Stimulated activated CD8-positive, alpha-beta memory T cell treated with anti-CD3 and anti-CD28 coated beads, Interleukin-2, amount 100 ng/mL, for 1 hour (primary cell): ENCODE results near the gene LIPK.
"Not testable (repeated sequence)": the region's sequence is repeated elsewhere in the genome, so short reads cannot be mapped to it uniquely, and the experiment has no call there.

Source experiments
- DNase-seq, 2 donors: peaks; one replicate each; pipeline ENCODE4 v3.0.0-alpha.2; 2020; ENCODE audit warnings: low read depth in 2 of 2

The LIPK gene

GRCh38 chr10:88721392-88721791 lies 15.3 kb downstream of the LIPK start:
- no peak for DNase-seq

DNA sequence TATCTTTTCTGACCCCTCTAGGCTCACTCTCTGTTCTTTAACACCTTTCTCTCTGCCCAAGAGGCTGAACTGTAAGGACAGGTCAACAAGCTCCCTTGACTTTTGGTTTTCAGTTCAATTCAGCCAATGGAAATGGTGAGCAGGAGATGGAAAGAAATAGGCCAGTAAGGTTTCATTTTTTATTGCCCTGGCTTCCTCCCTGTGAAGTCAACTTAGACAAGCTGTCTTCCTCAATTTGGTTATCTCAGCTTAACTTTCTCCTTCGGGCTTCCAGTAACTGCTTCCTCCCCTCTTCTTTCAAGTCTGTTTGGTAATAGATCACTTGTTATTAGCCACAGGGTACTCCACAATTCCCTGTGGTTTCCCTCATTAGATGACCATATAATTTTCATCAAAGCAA lies 19.7 kb downstream of the LIPK start:
- DNase-seq = no peak

DNA sequence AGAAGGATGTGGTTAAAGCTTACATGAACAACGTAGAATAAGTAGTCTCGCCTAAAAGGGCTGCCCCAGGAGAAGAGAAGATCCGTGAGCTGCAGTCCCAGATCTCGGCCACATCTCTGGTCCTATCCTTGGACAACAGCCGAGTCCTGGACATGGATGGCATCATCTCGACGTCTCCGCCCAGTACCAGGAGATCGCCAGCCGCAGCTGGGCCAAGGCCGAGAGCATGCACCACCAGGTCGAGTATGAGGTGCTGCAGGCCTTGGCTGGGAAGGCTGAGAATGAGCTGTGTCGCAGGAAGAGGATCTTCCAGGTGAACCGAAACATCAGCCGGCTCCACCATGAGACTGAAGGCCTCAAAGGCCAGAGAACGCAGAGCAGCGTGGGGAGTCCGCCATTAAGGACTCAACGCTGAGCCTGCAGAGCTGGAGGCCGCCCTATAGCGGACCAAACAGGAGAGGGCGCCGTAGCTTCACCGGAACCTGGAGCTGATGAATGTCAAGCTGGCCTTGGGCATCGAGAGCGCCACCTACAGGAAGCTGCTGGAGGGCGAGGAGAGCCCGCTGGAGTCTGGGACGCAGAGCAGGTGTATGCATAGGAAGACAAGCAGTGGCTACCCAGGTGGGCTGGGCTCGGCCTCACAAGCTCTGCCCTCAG lies 22.2 kb downstream of the LIPK start:
- DNase-seq = no peak

DNA sequence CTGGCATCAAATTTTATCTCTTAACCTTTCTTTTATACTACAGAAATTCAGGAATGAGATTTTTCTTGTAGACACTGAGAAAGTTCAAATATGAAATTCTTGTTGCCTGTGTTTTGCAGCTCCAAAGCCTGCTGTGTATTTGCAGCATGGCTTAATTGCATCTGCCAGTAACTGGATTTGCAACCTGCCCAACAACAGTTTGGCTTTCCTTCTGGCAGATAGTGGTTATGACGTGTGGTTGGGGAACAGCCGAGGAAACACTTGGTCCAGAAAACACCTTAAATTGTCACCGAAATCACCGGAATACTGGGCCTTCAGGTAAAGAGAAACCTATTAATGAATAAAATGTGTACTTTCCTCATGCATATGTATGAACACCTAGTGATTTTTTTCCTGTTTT lies 24.8 kb downstream of the LIPK start:
- DNase-seq = no peak

GRCh38 chr10:88731296-88731695 lies 25.2 kb downstream of the LIPK start:
- DNase-seq = no peak

GRCh38 chr10:88733215-88733614 lies 27.2 kb downstream of the LIPK start:
- no peak for DNase-seq

DNA sequence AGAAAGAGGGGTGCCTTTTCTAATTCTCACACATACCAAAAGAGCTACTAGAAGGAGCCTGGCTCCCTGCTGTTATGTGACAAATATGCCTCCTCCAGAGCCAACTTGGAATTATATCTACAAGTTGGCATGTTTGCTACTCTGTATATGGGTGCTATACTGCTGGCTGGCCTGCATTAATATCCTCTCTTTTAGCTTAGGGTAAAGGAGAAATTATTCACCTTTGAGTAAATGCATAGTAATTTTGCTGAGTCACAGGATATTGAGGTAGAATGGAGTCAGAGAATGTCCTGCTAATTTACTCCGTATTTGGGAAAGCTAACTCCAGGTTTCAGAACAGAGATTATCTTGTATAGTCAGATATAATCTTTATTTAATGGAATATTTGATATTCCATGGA lies 29.6 kb downstream of the LIPK start:
- no peak for DNase-seq

GRCh38 chr10:88741921-88742320 lies 35.9 kb downstream of the LIPK start:
- not testable (repeated sequence) for DNase-seq

DNA sequence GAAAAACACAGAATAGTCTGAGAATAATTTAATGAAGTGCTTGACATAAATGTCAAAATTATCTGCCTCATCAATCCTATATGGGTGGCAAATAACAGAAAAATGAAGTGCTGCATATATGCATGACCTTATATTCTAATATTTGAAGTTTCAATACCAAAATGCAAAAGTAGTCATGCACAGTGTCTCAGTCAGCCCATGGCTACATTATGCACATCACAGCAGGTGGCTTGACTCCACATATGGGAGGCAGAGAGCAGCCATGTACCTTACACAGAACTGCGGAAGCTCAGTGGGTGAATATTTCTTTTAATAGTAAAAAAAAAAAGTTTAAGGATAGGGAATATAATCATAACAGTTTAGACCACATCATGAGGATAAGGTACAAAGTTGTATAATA lies 36.4 kb downstream of the LIPK start:
- no peak for DNase-seq

DNA sequence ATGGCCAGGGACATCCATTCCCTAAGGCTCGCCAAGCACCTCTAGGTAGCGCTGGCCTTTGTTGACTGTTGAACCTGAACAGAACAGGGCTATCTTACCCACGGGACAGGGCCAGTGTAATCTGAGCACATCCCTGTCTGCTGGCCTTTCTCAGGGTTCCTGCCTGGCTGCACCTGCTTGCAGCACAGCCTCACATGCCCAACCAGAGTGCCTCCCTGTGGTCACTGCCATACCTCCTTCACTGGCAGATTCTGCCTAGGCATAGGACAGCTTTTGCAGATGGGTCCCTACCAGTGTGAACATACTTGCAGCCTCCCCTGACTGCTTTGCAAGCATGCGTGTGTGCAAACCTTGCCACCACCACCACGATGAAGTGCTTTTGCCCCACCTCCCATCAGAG lies 38.0 kb downstream of the LIPK start:
- DNase-seq = no peak

DNA sequence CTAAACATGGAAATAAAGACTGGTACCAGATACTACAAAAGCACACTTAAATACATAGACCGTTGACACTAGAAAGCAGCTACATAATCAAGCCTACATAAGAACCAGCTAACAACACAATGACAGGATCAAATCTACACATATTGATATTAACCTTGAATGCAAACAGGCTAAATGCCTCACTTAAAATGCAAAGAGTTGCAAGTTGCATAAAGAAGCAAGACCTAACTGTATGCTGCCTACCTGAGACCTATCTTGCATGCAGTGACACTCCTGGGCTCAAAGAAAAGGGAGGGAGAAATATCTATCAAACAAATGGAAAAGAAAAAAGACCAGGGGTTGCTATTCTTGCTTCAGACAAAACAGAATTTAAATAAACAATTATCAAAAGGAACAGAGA lies 39.6 kb downstream of the LIPK start:
- no peak for DNase-seq

DNA sequence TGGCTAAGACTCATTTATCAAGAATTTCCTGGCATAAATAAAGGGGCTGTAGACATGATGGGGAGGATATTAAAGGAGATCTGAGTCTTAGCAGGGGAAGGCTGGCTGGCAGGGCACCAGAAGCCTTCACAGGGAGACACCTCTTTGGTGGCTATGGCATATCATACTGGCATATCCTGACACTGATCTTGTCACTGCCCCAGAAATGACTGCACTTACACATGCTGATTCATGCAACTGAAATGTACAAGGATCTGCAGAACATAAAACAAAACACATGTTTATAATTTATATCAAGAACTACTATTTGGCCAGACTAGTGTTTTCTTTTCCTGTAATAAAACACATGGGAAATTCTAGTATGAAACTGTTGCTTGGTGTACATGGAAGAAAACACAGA lies 48.2 kb downstream of the LIPK start:
- DNase-seq = no peak

- DNase-seq = no peak
These were observed 49.7 kb downstream of the LIPK start for GRCh38 chr10:88755753-88756152.

GRCh38 chr10:88756660-88757059 lies 50.6 kb downstream of the LIPK start:
- no peak for DNase-seq

- no peak for DNase-seq
These were observed 53.5 kb downstream of the LIPK start, which contains the start of gene LIPN for GRCh38 chr10:88759366-88760101. Gene LIPN, plus strand, starts transcription at chr10:88760020. Its CDS starts 1,386 bp downstream, at chr10:88761406.

GRCh38 chr10:88762906-88763305 lies 56.9 kb downstream of the LIPK start:
- no peak for DNase-seq

GRCh38 chr10:88763441-88763840 lies 57.4 kb downstream of the LIPK start:
- no peak for DNase-seq

DNA sequence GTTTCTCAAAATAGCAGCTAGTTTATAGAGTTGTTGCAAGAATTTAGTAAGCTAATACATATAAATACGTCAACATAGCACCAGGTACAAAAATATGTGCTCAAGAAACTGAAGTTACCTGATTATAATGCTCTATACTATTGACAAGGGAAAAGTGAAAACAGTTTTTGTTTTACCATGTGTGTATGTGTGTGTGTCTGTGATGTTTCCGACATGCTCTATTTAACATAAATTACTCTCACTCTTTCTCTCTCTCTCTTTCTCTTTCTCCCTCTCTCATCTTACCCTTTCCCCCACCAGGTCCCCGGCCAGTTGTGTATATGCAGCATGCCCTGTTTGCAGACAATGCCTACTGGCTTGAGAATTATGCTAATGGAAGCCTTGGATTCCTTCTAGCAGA lies 58.1 kb downstream of the LIPK start:
- DNase-seq = no peak

DNA sequence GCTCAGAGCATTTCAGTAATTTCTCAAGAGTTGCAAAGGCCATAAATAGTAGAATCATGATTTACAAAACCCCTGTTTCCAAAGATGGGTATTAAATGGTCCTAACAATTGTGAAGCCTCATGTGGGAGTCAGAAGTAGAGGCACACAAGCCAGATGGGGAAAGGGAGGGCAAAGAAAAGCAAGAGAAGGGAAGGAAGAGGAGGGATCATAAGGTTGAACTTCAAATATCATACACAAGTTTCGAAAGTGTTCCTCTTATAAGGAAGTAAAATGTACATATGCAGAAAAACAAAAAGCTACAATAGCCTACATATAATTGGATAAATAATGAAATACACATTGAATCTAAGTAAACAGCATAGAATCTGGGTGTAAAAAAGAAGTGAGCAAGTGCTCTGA lies 59.8 kb downstream of the LIPK start:
- DNase-seq = no peak

DNA sequence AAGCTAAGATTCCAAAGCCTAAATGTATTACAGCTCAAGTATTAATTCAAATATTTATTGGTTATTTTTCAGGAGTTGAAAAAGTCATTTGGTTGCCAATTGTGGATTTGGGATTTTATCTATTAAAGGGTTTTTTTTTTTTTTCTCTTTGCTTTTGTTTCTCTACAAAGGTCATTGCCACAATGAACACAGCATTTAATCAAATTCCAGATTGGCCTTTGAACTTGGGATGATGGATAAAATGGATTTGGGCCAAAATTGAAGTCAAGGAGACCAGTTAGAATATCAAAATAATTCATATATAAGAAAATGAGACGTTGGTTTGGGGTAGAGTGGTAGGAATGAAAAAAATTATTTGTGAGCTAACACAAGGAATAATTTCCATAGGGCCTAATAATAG lies 63.3 kb downstream of the LIPK start:
- no peak for DNase-seq

- DNase-seq = no peak
These were observed 75.2 kb downstream of the LIPK start for GRCh38 chr10:88781206-88781605.

GRCh38 chr10:88782222-88782621 lies 76.2 kb downstream of the LIPK start:
- DNase-seq = no peak

- no peak for DNase-seq
These were observed 77.7 kb downstream of the LIPK start for GRCh38 chr10:88783724-88784123.
